HepG2 (cell line): ENCODE data around the gene HNRNPA2B1. TPM values are rescaled to one million over a fixed set of nuclear protein-coding genes. Genes with fewer than 3 reads are reported as not detected.

Source experiments
- ATAC-seq: fragments of 200-7000 bp; cut with Tn5 transposase; 3 replicates; pipeline ENCODE4 v1.9.1; 2020; ENCODE audit warnings: mild to moderate bottlenecking, moderate library complexity
- BruUV-seq: library from RNA; stranded (reverse); fragments of 400-500 nt; replicated peaks from 2 replicates; lab custom pipeline; 2021; lab: Mats Ljungman, UMichigan
- CTCF ChIA-PET: fragments of 300-600 bp; formaldehyde crosslinking; extraction: SDS; loops from one replicate; lab custom pipeline; 2021; ENCODE audit warnings: low total read pairs, inconsistent platforms, low intra/inter-chr PET ratio; lab: Yijun Ruan, JAX
- POLR2A ChIA-PET: fragments of 350-600 bp; sonication (Branson Sonifier 250); formaldehyde crosslinking; loops from one replicate; lab custom pipeline; 2020; ENCODE audit warnings: antibody characterized with exemption, inconsistent platforms; lab: Yijun Ruan, JAX
- DNase-seq: peaks from one replicate; pipeline ENCODE4 v3.0.0-alpha.2; 2015; ENCODE audit warnings: low spot score
- FAIRE-seq: peaks from 3 replicates; lab custom pipeline; 2011; peaks lifted over from hg19 to GRCh38; lab: Jason Lieb, UNC
- H2AFZ ChIP-seq: one replicate; pipeline ENCODE4 v1.6.1; 2011; ENCODE audit warnings: low read length, inconsistent platforms
- H3K27ac ChIP-seq: fragments of 300-600 bp; 3 replicates; pipeline ENCODE4 v1.8.0; 2011; ENCODE audit warnings: mixed run types, mild to moderate bottlenecking, mixed read lengths, low read length, inconsistent platforms; ENCODE audit not compliant: insufficient read depth; ENCODE audit errors: extremely low read length
- H3K27me3 ChIP-seq, 2 experiments: fragments of 200-600 bp in 1 of 2; 2 replicates in 1 of 2; 3 replicates in 1 of 2; pipeline versions ENCODE4 v1.6.0 to v1.8.0; 2011; ENCODE audit warnings: low read length in 2 of 2, mild to moderate bottlenecking in 2 of 2, moderate library complexity in 2 of 2, inconsistent platforms in 1 of 2; ENCODE audit not compliant: insufficient read depth in 2 of 2, control insufficient read depth in 1 of 2
- H3K36me3 ChIP-seq, 2 experiments: fragments of 200-600 bp in 1 of 2; replicated peaks in 1 of 2; 2 replicates in 1 of 2; 3 replicates in 1 of 2; pipeline versions ENCODE4 v1.5.1 to v1.8.0; 2011; ENCODE audit warnings: low read length in 2 of 2, inconsistent platforms in 1 of 2; ENCODE audit not compliant: insufficient read depth in 2 of 2, control insufficient read depth in 1 of 2
- H3K4me1 ChIP-seq: 2 replicates; pipeline ENCODE4 v1.5.1; 2012; ENCODE audit warnings: low read length, inconsistent platforms; ENCODE audit not compliant: insufficient read depth
- H3K4me2 ChIP-seq: 2 replicates; pipeline ENCODE4 v1.6.0; 2011; ENCODE audit warnings: low read depth, low read length, inconsistent platforms
- H3K4me3 ChIP-seq, 3 experiments: fragments of 200-600 bp in 1 of 3; sonication (generic), shearing (Covaris generic) in 1 of 3; replicated peaks in 1 of 3; 2 replicates each; pipeline ENCODE4 v1.5.1; 2011 to 2016; ENCODE audit warnings: low read length in 3 of 3, inconsistent platforms in 2 of 3, low read depth in 2 of 3, mild to moderate bottlenecking in 2 of 3, control low read depth in 1 of 3, mixed read lengths in 1 of 3; ENCODE audit not compliant: insufficient read depth in 1 of 3
- H3K79me2 ChIP-seq: one replicate; pipeline ENCODE4 v1.6.1; 2011; ENCODE audit warnings: low read length, inconsistent platforms; ENCODE audit not compliant: insufficient read depth
- H3K9ac ChIP-seq: 2 replicates; pipeline ENCODE4 v1.6.0; 2011; ENCODE audit warnings: mild to moderate bottlenecking, low read depth, low read length, inconsistent platforms; ENCODE audit not compliant: insufficient read depth
- H3K9me3 ChIP-seq: 2 replicates; pipeline ENCODE4 v1.5.1; 2012; ENCODE audit warnings: mild to moderate bottlenecking, low read length
- H4K20me1 ChIP-seq: 2 replicates; pipeline ENCODE4 v1.6.0; 2011; ENCODE audit warnings: inconsistent platforms, mild to moderate bottlenecking, low read length, moderate library complexity; ENCODE audit not compliant: insufficient read depth
- ARNT2 ChIP-seq: sonication (generic); formaldehyde crosslinking; IDR thresholded peaks from 2 replicates; pipeline ENCODE4 v1.8.0; 2022; ENCODE audit warnings: mild to moderate bottlenecking, low read depth, missing genetic modification reagents, moderate library complexity
- DPF2 ChIP-seq: sonication (generic); formaldehyde crosslinking; IDR thresholded peaks from 2 replicates; pipeline ENCODE4 v1.4.0; 2020; ENCODE audit warnings: mild to moderate bottlenecking, low read depth, missing genetic modification reagents, borderline replicate concordance
- KDM5B ChIP-seq: sonication (generic); formaldehyde crosslinking; IDR thresholded peaks from 2 replicates; pipeline ENCODE4 v1.4.0; 2020; ENCODE audit warnings: missing genetic modification reagents, mild to moderate bottlenecking, borderline replicate concordance
- NR2C2 ChIP-seq: sonication (generic); formaldehyde crosslinking; IDR thresholded peaks from 2 replicates; pipeline ENCODE4 v1.4.0; 2020; ENCODE audit warnings: missing genetic modification reagents, mild to moderate bottlenecking, moderate library complexity, borderline replicate concordance
- ZBTB38 ChIP-seq: sonication (generic); formaldehyde crosslinking; IDR thresholded peaks from 2 replicates; pipeline ENCODE4 v1.5.1; 2020; ENCODE audit warnings: mild to moderate bottlenecking, missing genetic modification reagents
- ZNF274 ChIP-seq: sonication (generic); formaldehyde crosslinking; IDR thresholded peaks from 2 replicates; pipeline ENCODE4 v1.5.1; 2020; ENCODE audit warnings: mild to moderate bottlenecking, missing genetic modification reagents
- ZNF546 ChIP-seq: sonication (generic); formaldehyde crosslinking; conservative IDR thresholded peaks from 2 replicates; pipeline ENCODE4 v1.8.1; 2023; ENCODE audit warnings: mild to moderate bottlenecking, missing genetic modification reagents
- ZNF629 ChIP-seq: sonication (generic); formaldehyde crosslinking; conservative IDR thresholded peaks from 2 replicates; pipeline ENCODE4 v1.5.0; 2020; ENCODE audit warnings: missing genetic modification reagents
- WGBS: methylation state at CpG from one replicate; pipeline ENCODE4 v1.1.6; 2017; ENCODE audit warnings: low lambda C conversion rate; 5-methylcytosine and 5-hydroxymethylcytosine counted together
- in situ Hi-C: cut with HindIII; loops from 2 replicates; pipeline ENCODE4 v1.10.0; 2017; ENCODE audit warnings: low pct_unique_long_range_greater_than_20kb; ENCODE audit not compliant: extremely low pct_ligation_motif_present
- intact Hi-C: fragments of 100-400 bp; cut with micrococcal nuclease; formaldehyde crosslinking; loops from one replicate; pipeline ENCODE4 v1.10.0; 2022; ENCODE audit not compliant: unreplicated experiment
- polyA plus RNA-seq, 8 experiments: library from polyadenylated mRNA; depleted of rRNA in 3 of 8; stranded (reverse) in 7 of 8; unstranded in 1 of 8; fragments of >200 nt; fragmentation: Illumina TruSeq in 4 of 8; extraction: Trizol in 4 of 8; gene quantifications; 2 replicates each; pipeline versions ENCODE4 v1.2.1 to v1.2.3, GENCODE V29; 2011 to 2016; ENCODE audit warnings: low read depth in 4 of 8, missing spikeins in 1 of 8, mixed read lengths in 1 of 8; ENCODE audit not compliant: insufficient read depth in 1 of 8
- total RNA-seq, 5 experiments: library from RNA; depleted of rRNA; stranded (reverse); fragments of >200 nt; fragmentation: Illumina TruSeq; extraction: Trizol; gene quantifications; 2 replicates each; pipeline ENCODE4 v1.2.3, GENCODE V29; 2016; ENCODE audit warnings: low read depth in 1 of 5
- TF ChIP-seq, protein P1 (sequence below): sonication (generic); formaldehyde crosslinking; IDR thresholded peaks from 2 replicates; pipeline ENCODE4 v1.5.0; 2020; ENCODE audit warnings: missing genetic modification reagents, mild to moderate bottlenecking, borderline replicate concordance
- TF ChIP-seq, protein P2 (sequence below): sonication (generic); formaldehyde crosslinking; IDR thresholded peaks from 2 replicates; pipeline ENCODE4 v1.8.0; 2022; ENCODE audit warnings: low read depth, missing genetic modification reagents

HNRNPA2B1 gene
- total and polyA plus RNA-seq, 2 of the 13 experiments (the other 11 are each of a cell fraction or from before 2014, with no cell fraction given), result 193 to 412 TPM

DNA sequence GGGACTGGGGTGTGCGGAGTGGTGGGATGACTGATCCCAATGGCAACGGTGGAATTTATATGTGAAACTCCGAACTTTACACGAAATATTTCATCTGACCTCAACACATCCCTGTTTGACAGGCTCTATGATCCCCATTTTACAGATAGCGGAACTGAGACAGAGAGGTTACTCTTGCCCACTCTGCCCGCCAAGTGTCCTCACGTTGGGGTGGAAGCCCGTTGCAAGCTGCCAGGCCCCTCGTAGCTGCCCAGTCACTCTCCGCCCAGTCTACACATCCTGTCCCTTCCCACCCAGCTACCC lies 48.9 kb downstream of the HNRNPA2B1 start:
- Histone ChIP-seq H3K9ac (peak overlapping the region; percentile 48; the same call in 1 of the 2 replicates), H3K27me3 (peaks cover 0 to 13% of the 10 kb centered on the region in 2 experiments; a peak in 3 of 5 replicates), H3K4me2 (peak overlapping the region; percentile 81), H3K36me3 (no peaks in the 10 kb centered on the region), H4K20me1 (no peaks in the 10 kb centered on the region), H3K27ac (no peak overlapping the region), H3K9me3 (no peaks in the 10 kb centered on the region)
- intact Hi-C loops, result loop anchor here (10.0 kb wide), 1 partner anchor 57 kb away; no protein-coding TSS in a partner anchor
- no peak for DNase-seq
- BruUV-seq, result no TSS peak
- ATAC-seq, result no peak
- CTCF ChIA-PET, result no interaction called here
- TF ChIP-seq ZNF274 (CRISPR knock-in tag) (0 out of 2 replicates have a peak, but pooled peaks have one; percentile 27), KDM5B (CRISPR knock-in tag) (0 out of 2 replicates have a peak, but pooled peaks have one; percentile 5), ZNF546 (no peak), ZBTB38 (0 out of 2 replicates have a peak, but pooled peaks have one; percentile 49), NR2C2 (no peak), DPF2 (CRISPR knock-in tag) (no peak), ARNT2 (CRISPR knock-in tag) (peak; percentile 49; the same call in 1 of the 2 replicates), ZNF629 (peak; percentile 50)
- TF ChIP-seq, protein P1, sequence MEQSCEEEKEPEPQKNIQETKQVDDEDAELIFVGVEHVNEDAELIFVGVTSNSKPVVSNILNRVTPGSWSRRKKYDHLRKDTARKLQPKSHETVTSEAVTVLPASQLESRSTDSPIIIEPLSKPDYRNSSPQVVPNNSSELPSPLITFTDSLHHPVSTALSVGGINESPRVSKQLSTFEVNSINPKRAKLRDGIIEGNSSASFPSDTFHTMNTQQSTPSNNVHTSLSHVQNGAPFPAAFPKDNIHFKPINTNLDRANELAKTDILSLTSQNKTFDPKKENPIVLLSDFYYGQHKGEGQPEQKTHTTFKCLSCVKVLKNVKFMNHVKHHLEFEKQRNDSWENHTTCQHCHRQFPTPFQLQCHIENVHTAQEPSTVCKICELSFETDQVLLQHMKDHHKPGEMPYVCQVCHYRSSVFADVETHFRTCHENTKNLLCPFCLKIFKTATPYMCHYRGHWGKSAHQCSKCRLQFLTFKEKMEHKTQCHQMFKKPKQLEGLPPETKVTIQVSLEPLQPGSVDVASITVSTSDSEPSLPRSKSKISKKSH, result 0 out of 2 replicates have a peak, but pooled peaks have one; percentile 13
- TF ChIP-seq, protein P2, sequence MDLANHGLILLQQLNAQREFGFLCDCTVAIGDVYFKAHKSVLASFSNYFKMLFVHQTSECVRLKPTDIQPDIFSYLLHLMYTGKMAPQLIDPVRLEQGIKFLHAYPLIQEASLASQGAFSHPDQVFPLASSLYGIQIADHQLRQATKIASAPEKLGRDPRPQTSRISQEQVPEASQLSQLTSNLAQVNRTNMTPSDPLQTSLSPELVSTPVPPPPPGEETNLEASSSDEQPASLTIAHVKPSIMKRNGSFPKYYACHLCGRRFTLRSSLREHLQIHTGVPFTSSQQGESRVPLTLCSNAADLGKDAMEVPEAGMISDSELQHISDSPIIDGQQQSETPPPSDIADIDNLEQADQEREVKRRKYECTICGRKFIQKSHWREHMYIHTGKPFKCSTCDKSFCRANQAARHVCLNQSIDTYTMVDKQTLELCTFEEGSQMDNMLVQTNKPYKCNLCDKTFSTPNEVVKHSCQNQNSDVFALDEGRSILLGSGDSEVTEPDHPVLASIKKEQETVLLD (CRISPR knock-in tag), result 0 out of 2 replicates have a peak, but pooled peaks have one; percentile 8
- TF ChIP-seq, all 625 proteins: peak for 7
- no peak overlapping the region for H2AFZ ChIP-seq
- peaks cover 48% of the 10 kb centered on the region for H3K4me1 ChIP-seq
- POLR2A ChIA-PET, result interaction anchor here (0.8 to 2.4 kb wide), 8 partner anchors 8 to 200 kb away, joined by 3 to 36 read pairs (median 5); partner anchors contain the start of genes CBX3 and HNRNPA2B1
- in situ Hi-C loops, result no loop called here
- peak overlapping the region; percentile 58 to 72 (median 70) for H3K4me3 ChIP-seq
- WGBS, result 56% methylated on average over 10 of the region's 10 CpGs
- H3K79me2 ChIP-seq, result no peaks in the 10 kb centered on the region
- FAIRE-seq, result no peak
